ENCODE results near the gene TNFRSF12A.

- no peak for TF ChIP-seq CTCF (IDR thresholded peaks at IDR 0.05)
- TF ChIP-seq POLR2A (IDR thresholded peaks at IDR 0.05) = no peak
Observed at GRCh38 chr16:2992383-2993081, 27.6 kb upstream of the TNFRSF12A start.
